K562 (cell line): ENCODE measurements around the gene OR51I1. TPM values are rescaled to one million over a fixed set of nuclear protein-coding genes. Genes with fewer than 3 reads are reported as not detected.

Experiments used
- ATAC-seq: fragments of 200-7000 bp; cut with Tn5 transposase; 3 replicates; pipeline ENCODE4 v1.9.1; 2020; ENCODE audit warnings: moderate library complexity
- BruUV-seq: library from RNA; stranded (reverse); fragments of 400-500 nt; replicated peaks from 2 replicates; lab custom pipeline; 2021; lab: Mats Ljungman, UMichigan
- CTCF ChIA-PET: fragments of 300-600 bp; formaldehyde crosslinking; extraction: SDS; loops from one replicate; lab custom pipeline; 2021; ENCODE audit warnings: low intra/inter-chr PET ratio; lab: Yijun Ruan, JAX
- POLR2A ChIA-PET: fragments of 300-600, 350-650 bp; sonication (Branson Sonifier 250); formaldehyde crosslinking; extraction: SDS; loops from one replicate; lab custom pipeline; 2021; ENCODE audit warnings: antibody characterized with exemption, inconsistent platforms; lab: Yijun Ruan, JAX
- DNase-seq, 4 experiments: peaks; one replicate each; pipeline versions ENCODE4 v3.0.0 to v3.0.0-alpha.2; 2011 to 2018; ENCODE audit warnings: low spot score in 3 of 4, mixed read lengths in 3 of 4; ENCODE audit errors: extremely low read depth in 1 of 4
- FAIRE-seq: peaks from 2 replicates; lab custom pipeline; 2011; peaks lifted over from hg19 to GRCh38; lab: Jason Lieb, UNC
- H2AFZ ChIP-seq: 2 replicates; pipeline ENCODE4 v1.6.0; 2011; ENCODE audit warnings: low read depth, low read length, control low read depth, inconsistent platforms
- H3K27ac ChIP-seq: fragments of 200-600 bp; 3 replicates; pipeline ENCODE4 v1.8.0; 2011; ENCODE audit warnings: low read depth, mild to moderate bottlenecking, control low read depth, inconsistent platforms, low read length, moderate library complexity, mixed read lengths; ENCODE audit errors: extremely low read depth
- H3K27me3 ChIP-seq, 2 experiments: fragments of 300-600 bp in 1 of 2; 2 replicates in 1 of 2; 3 replicates in 1 of 2; pipeline versions ENCODE4 v1.6.0 to v1.8.0; 2011; ENCODE audit warnings: inconsistent platforms in 2 of 2, low read length in 2 of 2, mild to moderate bottlenecking in 1 of 2, mixed read lengths in 1 of 2, moderate library complexity in 1 of 2; ENCODE audit not compliant: control insufficient read depth in 2 of 2, insufficient read depth in 2 of 2
- H3K36me3 ChIP-seq: fragments of 300-600 bp; 3 replicates; pipeline ENCODE4 v1.8.0; 2011; ENCODE audit warnings: mild to moderate bottlenecking, low read length, inconsistent platforms; ENCODE audit not compliant: control insufficient read depth, insufficient read depth
- H3K4me1 ChIP-seq, 2 experiments: fragments of 200-600 bp in 1 of 2; replicated peaks in 1 of 2; 2 replicates in 1 of 2; 3 replicates in 1 of 2; pipeline versions ENCODE4 v1.5.1 to v1.8.0; 2011; ENCODE audit warnings: inconsistent platforms in 2 of 2, low read length in 2 of 2, mild to moderate bottlenecking in 1 of 2, mixed read lengths in 1 of 2, moderate library complexity in 1 of 2; ENCODE audit not compliant: control insufficient read depth in 2 of 2, insufficient read depth in 2 of 2
- H3K4me2 ChIP-seq: 2 replicates; pipeline ENCODE4 v1.6.1; 2011; ENCODE audit warnings: low read length, control low read depth, inconsistent platforms, mixed read lengths; ENCODE audit not compliant: insufficient read depth
- H3K4me3 ChIP-seq: fragments of 200-600 bp; sonication (generic), shearing (Covaris generic); 2 replicates; pipeline ENCODE4 v1.5.1; 2016; ENCODE audit warnings: control low read depth, inconsistent platforms
- H3K79me2 ChIP-seq: fragments of 200-600 bp; 3 replicates; pipeline ENCODE4 v1.8.0; 2011; ENCODE audit warnings: low read length, inconsistent platforms; ENCODE audit not compliant: control insufficient read depth, insufficient read depth
- H3K9ac ChIP-seq, 2 experiments: 2 replicates each; pipeline versions ENCODE4 v1.6.0 to v1.6.1; 2011; ENCODE audit warnings: low read depth in 2 of 2, low read length in 2 of 2, control low read depth in 1 of 2, inconsistent platforms in 1 of 2, mild to moderate bottlenecking in 1 of 2, mixed read lengths in 1 of 2; ENCODE audit not compliant: insufficient read depth in 1 of 2
- H3K9me1 ChIP-seq: one replicate; pipeline ENCODE4 v1.6.0; 2011; ENCODE audit warnings: inconsistent platforms, mild to moderate bottlenecking, low read length, moderate library complexity; ENCODE audit not compliant: control insufficient read depth, insufficient read depth
- H3K9me3 ChIP-seq: replicated peaks from 2 replicates; pipeline ENCODE4 v1.5.1; 2011; ENCODE audit warnings: low read depth, low read length, inconsistent platforms; ENCODE audit not compliant: control insufficient read depth, insufficient read depth
- H4K20me1 ChIP-seq: replicated peaks from 2 replicates; pipeline ENCODE4 v1.6.1; 2011; ENCODE audit warnings: low read length, inconsistent platforms, mixed read lengths; ENCODE audit not compliant: control insufficient read depth, insufficient read depth
- FOXK1 ChIP-seq: sonication (generic); formaldehyde crosslinking; IDR thresholded peaks from 2 replicates; pipeline ENCODE4 v1.8.0; 2022; ENCODE audit warnings: missing genetic modification reagents, mild to moderate bottlenecking, borderline replicate concordance
- VEZF1 ChIP-seq: fragments of 200-800 bp; sonication (Bioruptor generic); IDR thresholded peaks from 2 replicates; pipeline ENCODE4 v1.6.1; 2017; ENCODE audit warnings: missing genetic modification characterization, missing compliant biosample characterization
- ZC3H4 ChIP-seq: sonication (generic); formaldehyde crosslinking; IDR thresholded peaks from 2 replicates; pipeline ENCODE4 v1.9.0; 2021; ENCODE audit warnings: missing genetic modification reagents, borderline replicate concordance
- WGBS: fragments of 100-300 bp; shearing (Covaris generic); methylation state at CpG from one replicate; pipeline ENCODE4 v1.1.6; 2016; ENCODE audit warnings: low coverage, mixed read lengths; ENCODE audit not compliant: insufficient coverage; ENCODE audit errors: missing lambda C conversion rate; 5-methylcytosine and 5-hydroxymethylcytosine counted together
- in situ Hi-C: fragments of 300-500 bp; cut with MboI; formaldehyde crosslinking; loops from 4 replicates; pipeline ENCODE4 v1.15.0; 2018; ENCODE audit warnings: inconsistent platforms, mixed read lengths
- intact Hi-C: fragments of 100-400 bp; cut with micrococcal nuclease; formaldehyde crosslinking; loops from 2 replicates; pipeline ENCODE4 v1.14.2; 2022
- polyA plus RNA-seq, 8 experiments: library from polyadenylated mRNA; depleted of rRNA in 4 of 8; stranded (reverse) in 5 of 8; unstranded in 3 of 8; fragments of >200 nt; fragmentation: Nextera tagmentation in 2 of 8; fragmentation: Illumina TruSeq in 1 of 8; extraction: Ambion mirVana in 2 of 8; extraction: Trizol in 1 of 8; gene quantifications; 2 replicates each; pipeline versions ENCODE4 v1.2.1 to v1.2.3, GENCODE V29; 2011 to 2014; ENCODE audit warnings: inconsistent platforms in 1 of 8, missing spikeins in 1 of 8
- total RNA-seq, 7 experiments: library from RNA; depleted of rRNA in 6 of 7; stranded (reverse); fragments of >200 nt in 6 of 7; fragmentation: Illumina TruSeq in 2 of 7; extraction: Trizol in 2 of 7; gene quantifications; 2 replicates each; pipeline versions ENCODE4 v1.2.1 to v1.2.3, GENCODE V29; 2011 to 2021; ENCODE audit warnings: low replicate concordance in 1 of 7
- TF ChIP-seq, protein P1 (sequence below): fragments of 450-650 bp; formaldehyde crosslinking; IDR thresholded peaks from 2 replicates; pipeline ENCODE4 v1.4.0; 2020; ENCODE audit warnings: mild to moderate bottlenecking, moderate library complexity
- TF ChIP-seq, protein P2 (sequence below): IDR thresholded peaks from 2 replicates; pipeline ENCODE4 v1.6.1; 2016; ENCODE audit warnings: missing genetic modification characterization, missing compliant biosample characterization

The OR51I1 gene
- total and polyA plus RNA-seq, 9 of the 15 experiments (the other 6 are each of a cell fraction or from before 2014, with no cell fraction given) = 0.42 to 11.0 (median 2.8) TPM

- no peaks in the 10 kb centered on the region for H3K9me1 ChIP-seq
- peaks cover 52% of the 10 kb centered on the region for H3K36me3 ChIP-seq
- ATAC-seq (no peak), FAIRE-seq (no peak), DNase-seq (no peak)
- WGBS = 66% methylated on average over 4 of the region's 5 CpGs
- H3K9me3 ChIP-seq = no peaks in the 10 kb centered on the region
- CTCF ChIA-PET = interaction anchor here (0.5 kb wide), 1 partner anchor 372 kb away, joined by 3 read pairs; no protein-coding TSS in a partner anchor
- no peak overlapping the region for H3K4me2 ChIP-seq
- BruUV-seq = no TSS peak
- POLR2A ChIA-PET = no interaction called here
- H3K27ac ChIP-seq = no peak overlapping the region
- intact Hi-C loops (no loop called here), in situ Hi-C loops (no loop called here)
- no peak overlapping the region for H2AFZ ChIP-seq
- TF ChIP-seq VEZF1 (CRISPR knock-in tag) = no peak
- TF ChIP-seq, protein P1, sequence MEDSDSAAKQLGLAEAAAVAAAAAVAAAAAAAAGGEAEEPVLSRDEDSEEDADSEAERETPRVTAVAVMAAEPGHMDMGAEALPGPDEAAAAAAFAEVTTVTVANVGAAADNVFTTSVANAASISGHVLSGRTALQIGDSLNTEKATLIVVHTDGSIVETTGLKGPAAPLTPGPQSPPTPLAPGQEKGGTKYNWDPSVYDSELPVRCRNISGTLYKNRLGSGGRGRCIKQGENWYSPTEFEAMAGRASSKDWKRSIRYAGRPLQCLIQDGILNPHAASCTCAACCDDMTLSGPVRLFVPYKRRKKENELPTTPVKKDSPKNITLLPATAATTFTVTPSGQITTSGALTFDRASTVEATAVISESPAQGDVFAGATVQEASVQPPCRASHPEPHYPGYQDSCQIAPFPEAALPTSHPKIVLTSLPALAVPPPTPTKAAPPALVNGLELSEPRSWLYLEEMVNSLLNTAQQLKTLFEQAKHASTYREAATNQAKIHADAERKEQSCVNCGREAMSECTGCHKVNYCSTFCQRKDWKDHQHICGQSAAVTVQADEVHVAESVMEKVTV (CRISPR knock-in tag) = no peak
- no peak for TF ChIP-seq FOXK1 (CRISPR knock-in tag)
- TF ChIP-seq, protein P2, sequence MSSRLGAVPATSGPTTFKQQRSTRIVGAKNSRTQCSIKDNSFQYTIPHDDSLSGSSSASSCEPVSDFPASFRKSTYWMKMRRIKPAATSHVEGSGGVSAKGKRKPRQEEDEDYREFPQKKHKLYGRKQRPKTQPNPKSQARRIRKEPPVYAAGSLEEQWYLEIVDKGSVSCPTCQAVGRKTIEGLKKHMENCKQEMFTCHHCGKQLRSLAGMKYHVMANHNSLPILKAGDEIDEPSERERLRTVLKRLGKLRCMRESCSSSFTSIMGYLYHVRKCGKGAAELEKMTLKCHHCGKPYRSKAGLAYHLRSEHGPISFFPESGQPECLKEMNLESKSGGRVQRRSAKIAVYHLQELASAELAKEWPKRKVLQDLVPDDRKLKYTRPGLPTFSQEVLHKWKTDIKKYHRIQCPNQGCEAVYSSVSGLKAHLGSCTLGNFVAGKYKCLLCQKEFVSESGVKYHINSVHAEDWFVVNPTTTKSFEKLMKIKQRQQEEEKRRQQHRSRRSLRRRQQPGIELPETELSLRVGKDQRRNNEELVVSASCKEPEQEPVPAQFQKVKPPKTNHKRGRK (tag) = no peak
- no peak for TF ChIP-seq ZC3H4 (CRISPR knock-in tag)
- no peak overlapping the region for H3K9ac ChIP-seq
- no peak overlapping the region for H3K4me3 ChIP-seq
- peaks cover 37% of the 10 kb centered on the region for H3K79me2 ChIP-seq
- no peaks in the 10 kb centered on the region for H3K4me1 ChIP-seq
- no peaks in the 10 kb centered on the region for H4K20me1 ChIP-seq
- no peaks in the 10 kb centered on the region for H3K27me3 ChIP-seq
These were observed 20.3 kb downstream of the OR51I1 start for GRCh38 chr11:5420993-5421392.
